Gastrocnemius medialis (tissue), 4 donors: ENCODE results near the gene RELA. TPM values are rescaled to one million over a fixed set of nuclear protein-coding genes. Genes with fewer than 3 reads are reported as not detected.

ENCODE experiments used
- ATAC-seq, 2 donors: fragments of 150-250 bp; one replicate each; pipeline ENCODE4 v1.9.1; 2016
- DNase-seq, 2 donors: peaks; one replicate each; pipeline ENCODE4 v3.0.0-alpha.2; 2019
- H3K27ac ChIP-seq, 4 donors: fragments of 200-600 bp; sonication (generic); 1 replicate in 1 of 4; 2 replicates in 3 of 4; pipeline ENCODE4 v1.5.1; 2016 to 2018; ENCODE audit warnings: mild to moderate bottlenecking in 2 of 4, moderate library complexity in 1 of 4
- H3K27me3 ChIP-seq, 3 donors: fragments of 200-600 bp; sonication (generic) in 2 of 3; 1 replicate in 1 of 3; 2 replicates in 2 of 3; pipeline versions ENCODE4 v1.5.1 to v1.6.0; 2016 to 2019; ENCODE audit warnings: mild to moderate bottlenecking in 1 of 3, moderate library complexity in 1 of 3
- H3K36me3 ChIP-seq, 2 donors: fragments of 200-600 bp; sonication (generic) in 1 of 2; one replicate each; pipeline ENCODE4 v1.5.1; 2017 to 2018
- H3K4me1 ChIP-seq, 2 donors: fragments of 200-600 bp; sonication (generic) in 1 of 2; one replicate each; pipeline ENCODE4 v1.5.1; 2016 to 2017; ENCODE audit warnings: mild to moderate bottlenecking in 2 of 2
- H3K4me3 ChIP-seq, 4 donors: fragments of 200-600 bp; sonication (generic) in 3 of 4; 1 replicate in 1 of 4; 2 replicates in 3 of 4; pipeline ENCODE4 v1.5.1; 2016 to 2019; ENCODE audit warnings: mild to moderate bottlenecking in 2 of 4
- H3K9me3 ChIP-seq, 3 donors: fragments of 200-600 bp; sonication (generic) in 2 of 3; 1 replicate in 1 of 3; 2 replicates in 2 of 3; pipeline ENCODE4 v1.5.1; 2016 to 2019
- CTCF ChIP-seq, 5 experiments: fragments of 450-650 bp in 3 of 5; fragments of 200-600 bp in 2 of 5; sonication (generic) in 2 of 5; IDR thresholded peaks in 4 of 5; conservative IDR thresholded peaks in 1 of 5; 1 replicate in 4 of 5; 2 replicates in 1 of 5; pipeline ENCODE4 v1.5.1; 2016 to 2019; ENCODE audit warnings: antibody characterized with exemption in 5 of 5, mild to moderate bottlenecking in 3 of 5, moderate library complexity in 3 of 5
- POLR2A ChIP-seq, 2 donors: fragments of 450-650 bp; IDR thresholded peaks; one replicate each; pipeline ENCODE4 v1.6.1; 2017; ENCODE audit warnings: antibody characterized with exemption in 2 of 2, mild to moderate bottlenecking in 2 of 2, moderate library complexity in 2 of 2
- in situ Hi-C, 4 donors: fragments of 200-750 bp; cut with MboI; loops; one replicate each; pipeline versions ENCODE4 v1.15.0 to v1.8.0; 2017; ENCODE audit warnings: low sequenced_read_pairs in 4 of 4
- intact Hi-C: fragments of 100-400 bp; cut with DNase I; formaldehyde crosslinking; loops from one replicate; pipeline ENCODE4 v1.15.1; 2023; ENCODE audit warnings: low total_unique reads
- total RNA-seq, 4 donors: library from RNA; depleted of rRNA; stranded (reverse); fragments of >200 nt; gene quantifications; one replicate each; pipeline versions ENCODE4 v1.1.0 to v1.2.3, GENCODE V29; 2016

The RELA gene
- total RNA-seq, 4 donors from 2014 or later = 39.7 to 68.3 (median 56.3) TPM

DNA sequence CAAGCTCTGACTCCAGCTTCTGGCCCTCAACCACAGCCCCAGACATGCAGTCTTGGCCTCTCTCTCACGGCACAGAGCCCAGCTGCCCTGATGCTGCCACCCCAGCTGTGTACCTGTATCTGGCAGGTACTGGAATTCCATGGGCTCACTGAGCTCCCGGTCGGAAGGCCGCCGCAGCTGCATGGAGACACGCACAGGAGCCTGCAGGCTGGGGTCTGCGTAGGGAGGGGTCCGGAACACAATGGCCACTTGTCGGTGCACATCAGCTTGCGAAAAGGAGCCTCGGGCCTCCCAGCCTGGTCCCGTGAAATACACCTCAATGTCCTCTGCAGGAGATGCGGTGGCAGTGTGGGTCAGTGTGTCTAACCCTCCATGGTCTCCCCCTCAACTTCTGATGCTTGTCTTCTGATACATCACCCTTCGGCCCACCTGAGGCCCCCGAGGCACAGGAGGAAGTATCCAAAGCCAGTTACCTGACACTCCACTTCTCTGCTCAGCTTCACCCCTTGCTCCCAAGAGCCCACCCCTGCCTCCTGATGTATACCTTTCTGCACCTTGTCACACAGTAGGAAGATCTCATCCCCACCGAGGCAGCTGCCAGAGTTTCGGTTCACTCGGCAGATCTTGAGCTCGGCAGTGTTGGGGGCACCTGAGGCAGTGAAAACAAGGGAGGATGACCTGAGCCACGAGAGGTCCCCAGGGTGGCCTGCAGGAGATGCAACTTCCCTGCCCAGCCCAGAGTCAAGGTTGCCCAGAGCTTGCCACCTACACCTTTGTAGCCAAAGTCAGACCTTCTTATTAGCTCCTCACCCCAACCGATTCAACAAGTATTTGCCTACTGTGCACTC, 4.3 kb downstream of the RELA start:
- DNase-seq = no peak
- Histone ChIP-seq H3K9me3 (no peaks in the 10 kb centered on the region), H3K36me3 (peaks cover 0 to 79% of the 10 kb centered on the region in 2 donors), H3K4me1 (peaks cover 20 to 24% of the 10 kb centered on the region in 2 donors), H3K4me3 (no peak overlapping the region), H3K27ac (no peak overlapping the region), H3K27me3 (no peaks in the 10 kb centered on the region)
- TF ChIP-seq POLR2A (IDR thresholded peaks at IDR 0.05) (no peak), CTCF (IDR thresholded peaks at IDR 0.05 in 4 of 5, conservative IDR thresholded peaks at IDR 0.05 in 1 of 5) (no peak)
- no peak for ATAC-seq
- intact Hi-C loops (no loop called here), in situ Hi-C loops (no loop called here)

DNA sequence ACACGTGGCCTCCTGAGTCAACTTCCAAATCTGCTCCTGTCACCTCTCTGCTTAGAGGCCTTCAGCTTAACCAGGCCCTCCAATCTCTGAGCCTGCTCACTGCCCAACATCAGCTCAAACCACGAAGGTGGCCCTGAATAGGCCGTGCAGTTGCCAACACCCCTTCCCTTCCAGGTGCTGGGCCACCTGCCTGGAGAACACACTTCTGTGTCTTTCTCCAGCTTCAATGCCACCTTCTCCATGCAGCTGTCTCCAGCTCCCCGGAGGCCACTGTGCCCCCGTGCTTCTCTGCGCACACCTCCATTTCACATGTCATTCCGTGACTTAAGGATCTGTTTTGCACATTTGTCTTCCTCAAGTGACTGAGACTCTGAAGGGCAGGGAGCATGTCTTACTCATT, 5.3 kb downstream of the RELA start:
- no peak for TF ChIP-seq POLR2A (IDR thresholded peaks at IDR 0.05)
- TF ChIP-seq CTCF (IDR thresholded peaks at IDR 0.05 in 4 of 5, conservative IDR thresholded peaks at IDR 0.05 in 1 of 5) = no peak
- in situ Hi-C loops (no loop called here), intact Hi-C loops (no loop called here)
- Histone ChIP-seq H3K4me1 (peaks cover 25 to 28% of the 10 kb centered on the region in 2 donors), H3K27me3 (no peaks in the 10 kb centered on the region), H3K36me3 (peaks cover 0 to 79% of the 10 kb centered on the region in 2 donors), H3K4me3 (no peak overlapping the region), H3K27ac (no peak overlapping the region), H3K9me3 (no peaks in the 10 kb centered on the region)
- DNase-seq (no peak), ATAC-seq (no peak)

DNA sequence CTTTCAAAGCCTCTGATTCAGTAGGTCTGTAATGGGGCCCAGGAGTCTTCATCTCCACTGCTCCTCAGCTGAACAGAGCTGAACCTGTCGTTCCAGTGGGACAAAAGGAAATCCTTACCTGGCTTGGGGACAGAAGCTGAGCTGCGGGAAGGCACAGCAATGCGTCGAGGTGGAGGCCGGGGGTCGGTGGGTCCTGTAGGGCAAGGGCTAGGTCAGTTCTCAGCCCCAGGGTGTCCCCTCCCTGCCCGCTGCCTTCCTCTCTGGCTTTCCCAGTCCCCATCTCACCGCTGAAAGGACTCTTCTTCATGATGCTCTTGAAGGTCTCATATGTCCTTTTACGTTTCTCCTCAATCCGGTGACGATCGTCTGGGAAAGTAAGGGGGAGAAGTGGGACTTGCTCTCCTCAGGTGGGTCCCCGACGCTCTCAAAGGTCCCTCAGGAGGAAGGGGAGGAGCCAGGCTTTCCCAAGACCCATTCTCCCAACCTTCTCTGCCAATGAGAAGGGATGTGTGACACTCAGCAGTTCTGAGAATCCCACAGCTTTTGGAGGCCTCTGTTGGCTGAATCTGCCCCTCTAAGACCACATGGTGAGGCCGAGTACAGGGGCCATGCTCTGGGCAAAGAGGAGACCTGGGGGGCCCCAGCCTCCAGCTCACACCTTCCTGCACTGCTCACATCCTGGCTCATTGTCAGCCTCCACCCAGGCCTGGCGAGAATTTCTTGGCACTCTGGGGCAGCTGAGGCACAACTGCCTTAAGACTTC, 7.0 kb downstream of the RELA start:
- H3K27ac ChIP-seq = no peak overlapping the region
- intact Hi-C loops = no loop called here

DNA sequence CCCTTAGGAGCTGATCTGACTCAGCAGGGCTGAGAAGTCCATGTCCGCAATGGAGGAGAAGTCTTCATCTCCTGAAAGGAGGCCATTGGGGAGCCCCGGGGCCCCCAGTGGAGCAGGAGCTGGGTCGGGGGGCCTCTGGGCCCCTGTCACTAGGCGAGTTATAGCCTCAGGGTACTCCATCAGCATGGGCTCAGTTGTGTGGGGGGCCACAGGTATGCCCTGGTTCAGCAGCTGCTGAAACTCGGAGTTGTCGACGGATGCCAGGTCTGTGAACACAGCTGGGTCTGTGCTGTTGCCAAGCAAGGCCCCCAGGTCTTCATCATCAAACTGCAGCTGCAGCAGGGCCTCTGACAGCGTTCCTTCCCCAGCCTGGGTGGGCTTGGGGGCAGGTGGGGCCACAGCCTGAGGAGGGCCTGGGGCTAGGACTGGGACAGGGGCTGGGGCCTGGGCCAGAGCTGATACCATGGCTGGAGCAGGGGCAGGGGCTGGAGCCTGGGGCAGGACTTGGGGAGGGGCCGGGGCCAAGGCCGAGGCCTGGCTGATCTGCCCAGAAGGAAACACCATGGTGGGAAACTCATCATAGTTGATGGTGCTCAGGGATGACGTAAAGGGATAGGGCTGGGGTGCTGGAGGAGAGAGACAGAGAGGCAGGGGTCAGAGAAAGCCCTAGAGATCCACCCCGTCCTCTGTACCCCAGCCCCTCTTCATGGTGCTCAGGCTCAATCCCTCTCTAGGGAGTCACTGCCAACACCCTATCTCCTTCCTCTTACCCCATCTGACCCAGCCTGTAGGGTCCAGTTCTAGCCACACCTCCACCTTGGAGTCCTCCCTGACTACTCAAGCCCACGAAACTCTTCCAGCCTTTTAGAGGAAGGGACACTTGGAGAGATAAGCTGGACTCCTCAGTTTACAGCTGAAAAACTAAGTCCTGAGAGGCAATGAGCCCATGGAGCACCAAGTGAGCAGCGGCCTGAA, 8.1 kb downstream of the RELA start:
- no peaks in the 10 kb centered on the region for H3K27me3 ChIP-seq
- in situ Hi-C loops (no loop called here), intact Hi-C loops (no loop called here)
- H3K9me3 ChIP-seq = no peaks in the 10 kb centered on the region
- peaks cover 20 to 28% of the 10 kb centered on the region in 2 donors for H3K4me1 ChIP-seq
- no peak overlapping the region for H3K4me3 ChIP-seq
- peaks cover 0 to 58% of the 10 kb centered on the region in 2 donors for H3K36me3 ChIP-seq
- DNase-seq = no peak
- TF ChIP-seq POLR2A (IDR thresholded peaks at IDR 0.05) (no peak), CTCF (IDR thresholded peaks at IDR 0.05 in 4 of 5, conservative IDR thresholded peaks at IDR 0.05 in 1 of 5) (no peak)
- no peak for ATAC-seq
- peak overlapping the region; percentile 91 to 96 (median 94) for H3K27ac ChIP-seq

More for the DNA sequence above, 7.0 kb downstream of the RELA start:
- Histone ChIP-seq H3K36me3 (peaks cover 0 to 69% of the 10 kb centered on the region in 2 donors), H3K4me3 (no peak overlapping the region), H3K4me1 (peaks cover 20 to 28% of the 10 kb centered on the region in 2 donors), H3K27me3 (no peaks in the 10 kb centered on the region), H3K9me3 (no peaks in the 10 kb centered on the region)
- in situ Hi-C loops = no loop called here
- DNase-seq (no peak), ATAC-seq (no peak)
- TF ChIP-seq POLR2A (IDR thresholded peaks at IDR 0.05) = no peak
